HG03457 (cell line): Measurements from ENCODE around the gene ADGRF1.
"Not testable (repeated sequence)": the region's sequence is repeated elsewhere in the genome, so short reads cannot be mapped to it uniquely, and the experiment has no call there.

Experiments
- ATAC-seq: cut with Tn5 transposase; IDR thresholded peaks from one replicate; pipeline ENCODE4 v1.9.1; 2021; ENCODE audit warnings: moderate number of reproducible peaks; ENCODE audit not compliant: unreplicated experiment

ADGRF1 gene

GRCh38 chr6:47061309-47062300 lies 19.5 kb upstream of the ADGRF1 start:
- no peak for ATAC-seq

GRCh38 chr6:47059216-47059885 lies 17.2 kb upstream of the ADGRF1 start:
- ATAC-seq, result no peak

- no peak for ATAC-seq
Observed at GRCh38 chr6:47057830-47058540, 15.9 kb upstream of the ADGRF1 start.

- ATAC-seq, result no peak
Observed at GRCh38 chr6:47056832-47057231, 14.7 kb upstream of the ADGRF1 start.

GRCh38 chr6:47054302-47054701 lies 12.2 kb upstream of the ADGRF1 start:
- not testable (repeated sequence) for ATAC-seq

GRCh38 chr6:47048638-47049037 lies 6.5 kb upstream of the ADGRF1 start:
- ATAC-seq, result no peak

- ATAC-seq, result no peak
Observed at GRCh38 chr6:47047479-47048407, 5.6 kb upstream of the ADGRF1 start.

GRCh38 chr6:47047097-47047478 lies 5.0 kb upstream of the ADGRF1 start:
- no peak for ATAC-seq

GRCh38 chr6:47044397-47044796 lies 2.3 kb upstream of the ADGRF1 start:
- ATAC-seq, result no peak

GRCh38 chr6:47043286-47043685 lies 1.2 kb upstream of the ADGRF1 start:
- no peak for ATAC-seq

- ATAC-seq, result no peak
Observed at GRCh38 chr6:47041741-47042140, 391 bp downstream of the ADGRF1 start.

- ATAC-seq, result no peak
Observed at GRCh38 chr6:47034926-47035325, 7.2 kb downstream of the ADGRF1 start.

GRCh38 chr6:47034421-47034820 lies 7.7 kb downstream of the ADGRF1 start:
- ATAC-seq, result no peak

- ATAC-seq, result no peak
Observed at GRCh38 chr6:47032974-47033765, 9.0 kb downstream of the ADGRF1 start.

GRCh38 chr6:47031656-47032055 lies 10.5 kb downstream of the ADGRF1 start:
- ATAC-seq, result no peak

GRCh38 chr6:47029865-47030561 lies 12.1 kb downstream of the ADGRF1 start:
- no peak for ATAC-seq

- no peak for ATAC-seq
Observed at GRCh38 chr6:47028835-47029360, 13.2 kb downstream of the ADGRF1 start.

- ATAC-seq, result no peak
Observed at GRCh38 chr6:47027315-47027714, 14.8 kb downstream of the ADGRF1 start.

GRCh38 chr6:47026679-47027078 lies 15.5 kb downstream of the ADGRF1 start:
- ATAC-seq, result no peak
